Nephron progenitor cell (in vitro differentiated cells): ENCODE data around the gene TAOK1.

Source experiments
- DNase-seq: peaks from one replicate; pipeline ENCODE4 v3.0.0; 2021
- H3K27ac Mint-ChIP-seq: 2 replicates; pipeline ENCODE4 v1.8.0; 2021; ENCODE audit warnings: mild to moderate bottlenecking, moderate library complexity, mixed read lengths
- H3K27me3 Mint-ChIP-seq: 2 replicates; pipeline ENCODE4 v1.8.0; 2021; ENCODE audit warnings: mild to moderate bottlenecking, low read depth, mixed read lengths; ENCODE audit not compliant: poor library complexity
- H3K36me3 Mint-ChIP-seq: 2 replicates; pipeline ENCODE4 v1.8.0; 2021; ENCODE audit warnings: low read depth, mixed read lengths
- H3K4me1 Mint-ChIP-seq: 2 replicates; pipeline ENCODE4 v1.8.0; 2021; ENCODE audit warnings: mixed read lengths
- H3K4me3 Mint-ChIP-seq: 2 replicates; pipeline ENCODE4 v1.8.0; 2021; ENCODE audit warnings: mild to moderate bottlenecking, moderate library complexity, mixed read lengths
- H3K9me3 Mint-ChIP-seq: 2 replicates; pipeline ENCODE4 v1.8.0; 2021; ENCODE audit warnings: mild to moderate bottlenecking, moderate library complexity, mixed read lengths
- CTCF ChIP-seq: fragments of 200-600 bp; sonication (generic); IDR thresholded peaks from 2 replicates; pipeline ENCODE4 v1.5.0; 2021; ENCODE audit warnings: antibody characterized with exemption

The TAOK1 gene

GRCh38 chr17:29579866-29580771 lies 190.0 kb downstream of the TAOK1 start:
- Mint-ChIP-seq H3K27ac (no peak overlapping the region), H3K36me3 (peaks cover 28% of the 10 kb centered on the region), H3K27me3 (peaks cover 2% of the 10 kb centered on the region), H3K9me3 (no peaks in the 10 kb centered on the region), H3K4me3 (no peak overlapping the region), H3K4me1 (peaks cover 36% of the 10 kb centered on the region)
- peak; percentile 67 for TF ChIP-seq CTCF
- peak; percentile 79 for DNase-seq

- TF ChIP-seq CTCF: no peak
- Mint-ChIP-seq H3K4me3 (no peak overlapping the region), H3K9me3 (no peaks in the 10 kb centered on the region), H3K27me3 (peaks cover 2% of the 10 kb centered on the region), H3K4me1 (peaks cover 41% of the 10 kb centered on the region), H3K27ac (no peak overlapping the region), H3K36me3 (peaks cover 28% of the 10 kb centered on the region)
- DNase-seq: no peak
Observed at GRCh38 chr17:29581583-29582253, 191.6 kb downstream of the TAOK1 start.

- TF ChIP-seq CTCF: no peak
- H3K36me3 Mint-ChIP-seq: peaks cover 28% of the 10 kb centered on the region
- no peaks in the 10 kb centered on the region for H3K9me3 Mint-ChIP-seq
- peaks cover 42% of the 10 kb centered on the region for H3K4me1 Mint-ChIP-seq
- H3K4me3 Mint-ChIP-seq: no peak overlapping the region
- DNase-seq: no peak
- H3K27me3 Mint-ChIP-seq: peaks cover 2% of the 10 kb centered on the region
- H3K27ac Mint-ChIP-seq: no peak overlapping the region
Observed at GRCh38 chr17:29582254-29582765, 192.1 kb downstream of the TAOK1 start.

- Mint-ChIP-seq H3K36me3 (peaks cover 28% of the 10 kb centered on the region), H3K4me1 (peaks cover 44% of the 10 kb centered on the region), H3K27ac (no peak overlapping the region), H3K27me3 (peaks cover 2% of the 10 kb centered on the region), H3K9me3 (no peaks in the 10 kb centered on the region), H3K4me3 (no peak overlapping the region)
- no peak for DNase-seq
- TF ChIP-seq CTCF: no peak
Observed at GRCh38 chr17:29582772-29583171, 192.6 kb downstream of the TAOK1 start.

GRCh38 chr17:29583324-29584248 lies 193.4 kb downstream of the TAOK1 start:
- peaks cover 22% of the 10 kb centered on the region for H3K36me3 Mint-ChIP-seq
- H3K27ac Mint-ChIP-seq: peak overlapping the region; percentile 88
- DNase-seq: no peak
- H3K27me3 Mint-ChIP-seq: peaks cover 2% of the 10 kb centered on the region
- no peaks in the 10 kb centered on the region for H3K9me3 Mint-ChIP-seq
- H3K4me1 Mint-ChIP-seq: peaks cover 43% of the 10 kb centered on the region
- H3K4me3 Mint-ChIP-seq: no peak overlapping the region
- no peak for TF ChIP-seq CTCF
